ENCODE data around the gene RHEBL1. TPM values are rescaled to one million over a fixed set of nuclear protein-coding genes. Genes with fewer than 3 reads are reported as not detected.

RHEBL1 gene
- total RNA-seq, 1 donor from 2014 or later, result 1.1 TPM

- Histone ChIP-seq H3K27me3 (peaks cover 44% of the 10 kb centered on the region), H3K4me1 (peaks cover 44% of the 10 kb centered on the region), H3K36me3 (no peaks in the 10 kb centered on the region), H3K27ac (no peak overlapping the region), H3K4me3 (no peak overlapping the region), H3K9me3 (no peaks in the 10 kb centered on the region)
- ATAC-seq (peak; percentile 96), DNase-seq (peak; percentile 81)
- peak; percentile 92 for TF ChIP-seq CTCF (IDR thresholded peaks at IDR 0.05)
- intact Hi-C loops (cut with DNase I), result no loop called here
Measured at GRCh38 chr12:49088150-49088931, 18.6 kb upstream of the RHEBL1 start.

DNA sequence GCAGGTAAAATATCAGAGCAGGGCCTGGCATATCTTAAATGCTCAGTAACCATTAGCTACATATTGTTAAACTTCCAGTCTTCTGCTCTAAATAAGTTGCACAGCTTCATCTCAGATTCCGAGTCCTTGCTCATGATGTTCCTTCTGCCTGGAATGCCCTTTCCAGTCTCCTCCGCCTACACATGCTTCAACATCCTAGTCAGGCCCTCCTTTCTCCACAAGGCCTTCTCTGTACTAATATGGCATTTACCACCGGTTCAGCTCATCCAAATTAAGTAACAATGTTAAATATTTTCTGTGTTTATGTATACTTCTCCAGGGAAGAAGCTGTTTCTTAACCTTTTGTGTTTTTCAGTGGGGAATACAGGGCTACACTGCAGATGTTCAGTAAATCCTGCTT lies 16.3 kb upstream of the RHEBL1 start:
- H3K9me3 ChIP-seq, result no peaks in the 10 kb centered on the region
- ATAC-seq (no peak), DNase-seq (no peak)
- peaks cover 24% of the 10 kb centered on the region for H3K27me3 ChIP-seq
- no peaks in the 10 kb centered on the region for H3K36me3 ChIP-seq
- intact Hi-C loops (cut with DNase I), result no loop called here
- TF ChIP-seq CTCF (IDR thresholded peaks at IDR 0.05), result no peak
- peaks cover 28% of the 10 kb centered on the region for H3K4me1 ChIP-seq
- H3K4me3 ChIP-seq, result no peak overlapping the region
- no peak overlapping the region for H3K27ac ChIP-seq

GRCh38 chr12:49084438-49084837 lies 14.7 kb upstream of the RHEBL1 start:
- DNase-seq, result no peak
- peaks cover 10% of the 10 kb centered on the region for H3K27me3 ChIP-seq
- no peak overlapping the region for H3K4me3 ChIP-seq
- TF ChIP-seq CTCF (IDR thresholded peaks at IDR 0.05), result no peak
- H3K36me3 ChIP-seq, result no peaks in the 10 kb centered on the region
- intact Hi-C loops (cut with DNase I), result no loop called here
- H3K9me3 ChIP-seq, result no peaks in the 10 kb centered on the region
- H3K4me1 ChIP-seq, result peaks cover 11% of the 10 kb centered on the region
- no peak for ATAC-seq
- H3K27ac ChIP-seq, result no peak overlapping the region

GRCh38 chr12:49079793-49080192 lies 10.0 kb upstream of the RHEBL1 start:
- H3K36me3 ChIP-seq, result no peaks in the 10 kb centered on the region
- DNase-seq (no peak), ATAC-seq (no peak)
- H3K27ac ChIP-seq, result no peak overlapping the region
- no peaks in the 10 kb centered on the region for H3K9me3 ChIP-seq
- no peak for TF ChIP-seq CTCF (IDR thresholded peaks at IDR 0.05)
- no peak overlapping the region for H3K4me3 ChIP-seq
- intact Hi-C loops (cut with DNase I), result loop anchor here (10.0 kb wide), 1 partner anchor 45 kb away; no protein-coding TSS in a partner anchor
- H3K27me3 ChIP-seq, result no peaks in the 10 kb centered on the region
- no peaks in the 10 kb centered on the region for H3K4me1 ChIP-seq

DNA sequence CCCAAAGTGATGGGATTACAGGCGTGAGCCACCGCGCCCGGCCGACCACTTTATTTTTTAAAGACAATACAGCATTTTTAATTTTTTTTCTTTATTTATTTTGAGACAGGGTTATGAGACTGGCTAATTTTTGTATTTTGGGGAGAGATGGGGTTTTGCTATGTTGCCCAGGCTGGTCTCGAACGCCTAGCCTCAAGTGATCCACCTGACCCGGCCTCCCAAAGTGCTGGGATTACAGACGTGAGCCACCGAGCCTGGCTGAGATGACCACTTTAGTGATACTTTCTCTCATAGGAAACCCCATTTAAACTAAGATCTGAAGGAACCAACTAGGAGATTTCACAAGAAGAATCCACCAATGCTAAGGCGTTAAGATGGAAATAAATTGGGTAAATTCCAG lies 1.2 kb upstream of the RHEBL1 start:
- intact Hi-C loops (cut with DNase I), result loop anchor here (10.0 kb wide), 1 partner anchor 54 kb away; no protein-coding TSS in a partner anchor
- Histone ChIP-seq H3K27ac (no peak overlapping the region), H3K4me3 (no peak overlapping the region), H3K27me3 (no peaks in the 10 kb centered on the region), H3K4me1 (peaks cover 4% of the 10 kb centered on the region), H3K36me3 (no peaks in the 10 kb centered on the region), H3K9me3 (no peaks in the 10 kb centered on the region)
- TF ChIP-seq CTCF (IDR thresholded peaks at IDR 0.05), result no peak
- ATAC-seq, result no peak
- DNase-seq, result no peak
